HG02571 (cell line): ENCODE results near the gene P2RY2.
A peak's percentile ranks its signal among the peaks of the same experiment; 100 is the strongest.

Source experiments
- ATAC-seq: cut with Tn5 transposase; IDR thresholded peaks from one replicate; pipeline ENCODE4 v1.9.1; 2021; ENCODE audit warnings: mild to moderate bottlenecking, moderate library complexity; ENCODE audit not compliant: unreplicated experiment

P2RY2 gene

DNA sequence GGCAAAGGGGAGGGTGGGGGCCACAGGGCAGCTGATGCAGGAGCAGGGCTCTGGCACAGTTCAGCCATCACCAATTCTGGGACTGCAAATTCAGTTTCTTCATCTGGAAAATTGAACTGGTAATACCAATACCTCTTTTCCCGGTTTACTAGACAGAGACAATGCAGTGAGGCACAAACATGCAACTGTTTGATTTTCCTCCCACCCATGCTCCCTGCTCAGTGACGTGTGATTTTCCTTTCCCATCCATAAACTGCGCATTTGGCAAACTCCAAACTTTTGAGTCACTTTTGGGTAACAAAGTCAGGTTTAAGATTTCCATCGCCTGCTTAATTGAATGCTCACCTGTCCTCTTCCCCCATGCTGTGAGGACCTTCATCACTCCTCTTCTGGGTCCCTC is 23.2 kb downstream of the P2RY2 start:
- no peak for ATAC-seq

DNA sequence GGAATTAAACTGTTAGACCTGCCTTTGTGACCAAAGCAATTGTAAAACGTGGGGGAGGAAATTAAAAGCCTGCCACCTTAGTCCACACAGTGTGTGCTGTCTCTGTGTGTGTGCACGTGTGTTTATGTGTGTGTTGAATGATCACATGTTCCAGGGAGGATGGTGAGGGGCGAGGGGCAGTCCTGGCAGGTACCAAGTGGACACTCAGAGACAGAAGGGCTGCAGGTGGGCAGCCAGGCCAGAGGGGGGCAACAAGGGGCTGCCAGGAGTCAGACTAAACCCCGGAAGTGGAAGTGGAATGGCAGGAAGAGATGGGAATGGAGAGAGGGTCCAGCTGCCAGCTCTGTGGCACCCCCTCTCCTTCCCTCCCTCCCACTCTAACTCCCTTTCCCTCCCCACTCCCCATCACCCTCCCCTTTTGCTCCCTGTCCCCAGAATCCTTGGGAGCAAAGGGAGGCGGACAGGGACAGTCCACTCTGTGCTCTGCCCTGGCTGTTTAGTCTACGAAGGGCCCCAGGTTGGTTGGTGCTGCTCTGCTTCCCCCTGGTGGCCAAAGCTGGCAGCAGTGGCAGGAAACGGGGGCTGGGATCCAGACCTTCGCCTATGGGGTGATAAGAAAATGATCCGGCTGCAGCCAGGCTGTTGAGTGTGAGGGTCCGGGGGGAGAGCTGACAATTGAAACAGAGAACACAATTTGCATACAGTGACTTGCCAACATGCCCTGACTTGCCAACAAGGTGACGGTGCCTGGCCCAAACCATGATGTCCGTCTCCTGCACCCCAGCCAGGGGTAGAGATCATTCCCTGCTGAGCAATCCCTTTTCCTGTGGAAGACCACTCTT is 24.4 kb downstream of the P2RY2 start:
- ATAC-seq: peak; percentile 69

DNA sequence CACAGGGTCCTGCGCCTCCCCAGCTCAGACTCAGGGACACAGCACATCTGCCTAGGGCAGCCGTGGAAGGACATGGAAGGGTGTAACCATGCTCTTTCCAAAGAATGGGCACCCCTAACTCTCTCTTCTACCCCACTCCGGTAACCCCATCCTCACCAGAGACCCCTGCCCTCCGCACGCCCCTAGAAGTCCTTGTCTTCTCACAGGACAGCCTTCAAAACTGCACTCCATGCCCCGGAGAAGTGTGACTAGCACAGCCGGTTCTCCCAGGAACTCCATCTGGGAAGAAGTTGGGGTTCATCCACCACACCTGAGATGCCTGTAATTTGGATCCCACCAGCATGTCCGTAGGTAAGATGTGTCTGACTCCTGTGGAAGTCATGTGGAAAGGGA is 25.0 kb downstream of the P2RY2 start:
- ATAC-seq: no peak

DNA sequence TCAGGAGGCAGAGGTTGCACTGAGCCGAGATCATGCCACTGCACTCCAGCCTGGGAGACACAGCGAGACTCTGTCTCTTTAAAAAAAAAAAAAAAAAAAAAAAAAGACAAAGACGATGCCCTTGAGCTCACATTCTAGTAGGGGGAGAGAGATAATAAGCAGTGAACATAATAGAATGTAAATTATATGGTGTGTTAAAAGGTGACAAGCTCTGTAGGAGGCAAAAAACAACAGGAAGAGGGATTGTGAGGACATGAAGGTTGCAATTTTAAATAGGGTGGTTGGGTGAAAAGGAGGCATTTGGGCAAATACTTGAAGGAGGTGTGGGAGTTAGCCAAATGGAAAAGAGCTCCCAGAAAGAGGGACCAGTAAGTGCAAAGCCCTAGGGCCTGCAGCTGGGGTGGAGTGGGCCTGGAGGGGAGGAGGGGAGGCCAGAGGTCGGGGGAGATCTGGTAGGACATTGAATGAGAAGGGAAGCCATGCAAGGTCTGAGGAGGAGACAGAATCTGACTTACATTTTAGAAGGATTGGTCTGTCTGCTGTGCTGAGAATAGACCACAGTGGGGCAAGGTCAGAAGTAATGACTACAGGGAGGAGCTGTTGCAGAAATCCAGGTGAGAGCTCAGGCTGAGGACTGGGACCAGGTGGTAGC is 26.6 kb downstream of the P2RY2 start:
- ATAC-seq: no peak

DNA sequence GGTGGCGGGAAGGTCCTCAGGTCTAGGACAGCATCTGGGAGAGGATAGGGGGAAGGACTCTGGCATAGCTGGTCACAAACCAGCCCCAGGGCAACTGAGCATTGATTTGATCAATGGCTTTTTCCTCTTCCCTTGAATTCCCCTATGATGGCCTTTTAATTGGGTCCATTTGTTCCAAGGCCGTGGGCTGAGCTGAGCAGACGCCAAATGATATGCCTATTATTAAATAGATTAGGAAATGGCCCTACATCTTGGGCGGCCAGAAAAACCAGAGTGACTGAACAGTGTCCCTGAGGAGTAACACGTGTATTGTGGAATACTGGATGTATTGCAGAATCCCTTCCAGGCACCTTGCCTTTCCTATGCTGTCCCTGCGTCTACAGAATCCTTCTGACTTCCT is 27.4 kb downstream of the P2RY2 start:
- ATAC-seq: no peak

DNA sequence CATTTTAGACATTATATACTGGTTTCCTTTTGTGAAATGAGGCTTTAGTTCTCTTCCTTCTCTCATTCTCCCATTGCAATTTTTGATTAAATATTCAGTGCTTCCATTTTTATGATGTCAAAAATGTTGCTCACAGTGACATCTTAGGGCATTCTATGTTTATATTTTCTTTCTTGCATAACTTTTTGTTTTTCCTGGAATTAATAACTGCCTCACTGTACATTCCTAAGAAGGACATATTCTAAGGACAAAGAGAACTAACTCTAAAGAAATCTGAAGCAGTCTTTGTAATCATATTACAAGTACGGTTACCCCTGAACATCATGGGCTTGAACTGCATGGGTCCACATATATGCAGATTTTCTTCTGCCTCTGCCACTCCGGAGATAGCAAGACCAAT is 28.2 kb downstream of the P2RY2 start:
- no peak for ATAC-seq

DNA sequence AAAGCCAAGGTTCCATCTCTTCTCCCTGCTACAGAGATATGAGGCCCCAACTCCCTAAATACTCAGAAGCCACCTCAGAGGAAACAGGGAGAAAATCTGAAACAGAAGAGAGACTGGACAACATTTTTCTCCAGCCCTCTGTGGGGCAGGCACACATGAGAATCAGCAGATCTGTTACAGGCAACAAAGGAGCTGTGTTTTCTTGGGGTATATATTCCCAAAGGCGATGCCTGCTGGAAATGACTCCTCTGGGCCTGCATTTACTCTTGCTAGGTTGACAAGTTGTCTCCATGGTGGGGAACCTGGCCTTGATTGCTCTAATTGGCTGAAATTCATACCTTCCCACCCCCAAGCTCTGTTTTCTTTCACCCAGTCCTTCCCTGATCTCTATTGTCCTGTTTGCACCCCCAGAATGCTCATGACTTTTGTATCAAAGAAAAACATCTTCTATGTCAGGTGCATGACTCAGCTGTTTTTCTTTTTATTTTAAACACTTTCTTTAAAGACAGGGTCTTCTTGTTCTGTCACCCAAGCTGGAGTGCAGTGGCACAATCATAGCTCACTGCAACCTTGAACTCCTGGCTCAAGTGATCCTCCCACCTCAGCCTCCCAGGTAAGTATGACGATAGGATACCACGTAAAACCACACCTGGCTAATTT is 30.6 kb downstream of the P2RY2 start:
- ATAC-seq: no peak

DNA sequence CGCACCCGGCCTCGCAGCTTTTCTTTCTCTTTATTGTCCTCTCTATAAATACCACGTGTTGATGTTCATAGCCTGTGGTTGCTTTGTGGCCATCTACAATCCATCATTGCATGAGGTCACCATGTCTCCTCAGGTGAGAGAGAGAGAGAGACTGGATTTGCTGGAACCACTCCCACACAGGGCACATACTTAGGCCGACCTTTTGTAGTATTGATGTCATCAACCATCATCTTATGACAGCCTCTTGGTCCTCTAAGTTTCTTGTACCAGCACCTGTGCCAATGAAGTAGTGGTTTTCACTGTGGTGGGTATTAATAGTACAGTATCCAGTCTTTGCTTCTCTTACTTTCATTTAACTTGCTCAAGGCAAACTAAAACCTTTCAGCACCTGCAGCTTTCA is 31.2 kb downstream of the P2RY2 start:
- peak; percentile 68 for ATAC-seq

DNA sequence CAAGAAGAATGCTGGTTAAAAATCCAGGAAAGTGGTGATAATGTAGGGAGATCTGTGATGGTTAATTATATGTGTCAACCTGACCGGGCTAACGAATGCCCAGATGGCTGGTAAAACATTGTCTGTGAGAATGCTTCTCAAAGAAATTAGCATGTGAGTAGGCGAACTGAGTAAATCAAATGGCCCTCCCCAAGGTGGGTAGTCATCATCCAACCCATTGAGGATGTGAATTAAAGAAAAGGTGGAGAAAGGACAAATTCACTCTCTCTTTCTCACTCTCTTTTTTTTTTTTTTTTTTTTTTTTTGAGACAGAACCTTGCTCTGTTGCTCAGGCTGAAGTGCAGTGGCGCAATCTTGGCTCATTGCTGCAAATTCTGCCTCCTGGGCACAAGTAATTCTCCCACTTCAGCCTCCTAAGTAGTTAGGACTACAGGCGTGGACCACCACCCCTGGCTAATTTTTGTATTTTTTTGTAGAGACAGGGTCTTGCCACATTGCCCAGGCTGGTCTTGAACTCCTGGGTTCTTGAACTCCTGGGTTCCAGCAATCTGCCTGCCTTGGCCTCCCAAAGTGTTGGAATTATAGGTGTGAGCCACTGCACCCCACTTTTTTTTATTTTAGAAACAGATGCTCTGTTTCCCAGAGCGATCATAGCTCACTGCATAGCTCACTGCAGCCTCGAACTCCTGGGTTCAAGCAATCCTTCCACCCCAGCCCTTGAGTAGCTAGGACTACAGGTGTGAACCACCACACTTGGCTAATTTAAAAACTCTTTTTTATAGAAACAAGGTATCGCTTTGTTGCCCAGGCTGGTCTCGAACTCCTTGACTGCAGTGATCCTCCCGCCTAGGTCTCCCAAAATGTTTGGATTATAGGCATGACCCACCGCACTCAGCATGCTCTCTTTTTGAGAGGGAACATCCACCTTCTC is 32.0 kb downstream of the P2RY2 start:
- peak; percentile 23 for ATAC-seq

DNA sequence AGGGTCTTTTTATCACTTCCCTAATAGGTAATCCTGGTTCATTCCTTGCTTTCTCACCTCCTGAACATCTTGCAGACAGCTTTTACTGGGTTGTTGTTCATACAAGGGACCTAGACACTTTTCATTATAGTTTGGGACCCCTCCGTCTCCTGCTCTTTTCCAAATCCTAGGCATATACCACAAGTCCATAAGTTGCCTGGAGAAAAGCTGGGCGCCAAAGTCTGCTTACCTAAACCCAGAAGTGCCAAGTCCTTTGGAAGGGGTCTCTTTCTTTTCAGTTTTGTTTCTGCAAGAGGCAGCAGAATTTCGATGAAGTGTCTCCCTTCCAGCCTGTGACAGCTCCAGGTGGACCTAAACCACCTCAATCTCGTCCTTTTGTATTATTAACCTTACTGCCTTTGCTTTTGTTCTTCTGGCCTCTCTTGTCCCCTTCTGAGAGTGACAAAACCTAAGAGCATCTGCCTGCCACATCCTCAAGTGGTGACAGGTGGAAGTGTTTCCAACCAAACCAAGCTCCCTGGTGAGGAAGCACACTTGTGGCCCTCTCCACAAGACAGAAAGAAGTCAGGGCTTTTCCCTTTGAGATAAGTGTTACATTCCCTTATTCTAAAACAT is 34.6 kb downstream of the P2RY2 start:
- no peak for ATAC-seq

DNA sequence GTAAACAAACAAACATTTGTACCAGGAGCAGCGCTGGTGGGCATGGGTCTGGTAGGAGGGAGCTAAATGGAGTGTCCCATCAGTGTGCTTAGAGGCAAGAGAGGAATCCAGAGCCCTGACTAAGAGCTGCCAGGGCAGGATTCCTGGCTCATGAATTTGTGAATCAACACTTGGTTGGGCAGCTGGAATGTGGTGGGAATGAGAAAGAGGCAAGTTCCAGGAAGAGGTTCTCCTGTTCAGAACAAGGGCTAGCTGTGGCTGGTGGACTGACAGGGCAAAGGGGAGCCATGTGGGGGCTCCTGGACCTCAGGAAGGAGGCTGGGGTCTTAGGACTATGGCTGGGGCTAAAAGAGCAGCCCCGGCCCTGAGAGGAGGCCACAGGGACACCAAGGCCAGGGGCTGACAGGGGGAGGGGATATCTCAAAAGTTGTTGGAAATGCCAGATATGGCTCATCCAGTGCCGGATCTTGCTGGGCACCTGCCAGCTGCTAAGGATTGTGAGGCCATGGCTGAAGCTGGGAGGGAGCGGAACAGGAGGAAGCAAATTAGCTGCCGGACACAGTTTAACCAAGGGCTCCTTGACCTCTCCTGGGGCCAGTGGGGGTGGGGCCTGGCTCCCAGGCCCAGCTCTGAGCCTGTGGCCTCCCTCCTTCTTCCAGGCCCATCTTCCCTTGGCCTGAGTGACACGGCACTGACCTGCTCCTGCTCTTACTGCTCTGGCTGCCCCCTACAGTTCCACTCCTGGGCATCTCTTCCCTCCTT is 39.4 kb downstream of the P2RY2 start:
- no peak for ATAC-seq

DNA sequence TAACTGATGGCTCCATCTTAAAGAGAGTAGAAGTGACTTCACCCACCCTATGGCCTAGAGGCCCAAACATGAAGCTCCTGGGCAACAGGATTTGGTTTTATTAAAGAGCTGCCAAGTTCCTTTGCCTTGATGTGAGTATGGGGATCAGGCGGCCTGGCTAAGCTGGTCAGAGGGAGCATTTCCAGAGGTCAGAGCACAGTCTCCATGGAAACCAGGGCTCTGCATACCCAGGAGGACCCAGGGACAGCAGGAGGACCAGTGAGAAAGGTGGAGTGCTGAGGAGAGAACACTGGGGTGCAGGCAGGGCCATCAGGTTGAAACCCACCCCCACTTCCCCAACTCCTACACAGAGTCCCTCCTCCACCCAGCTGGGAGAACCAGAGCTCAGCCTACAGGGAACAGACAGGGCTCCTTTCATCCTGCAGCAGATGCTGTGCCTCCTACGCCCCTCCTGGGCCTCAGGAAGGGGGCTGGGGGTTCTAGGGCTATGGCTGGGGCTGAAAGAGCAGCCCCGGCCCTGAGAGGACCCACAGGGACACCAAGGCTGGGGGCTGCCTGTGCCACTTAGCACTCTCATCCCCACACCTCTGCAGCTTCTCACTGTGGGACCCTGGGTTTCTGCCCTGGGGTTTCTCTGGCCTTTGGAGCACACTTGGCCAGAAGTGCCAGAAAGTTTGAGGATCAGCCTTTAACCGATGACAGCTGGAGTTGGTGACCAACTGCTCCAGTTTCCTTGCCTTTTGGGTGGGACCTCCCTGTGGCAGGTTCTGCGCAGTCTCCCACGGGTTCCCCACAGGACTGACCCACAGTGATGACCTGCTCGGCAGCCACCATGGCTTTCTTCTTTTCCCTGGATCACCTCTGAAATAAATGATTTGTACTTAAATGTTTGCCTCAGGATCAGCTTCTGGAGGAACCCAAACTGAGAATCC is 40.3 kb downstream of the P2RY2 start:
- ATAC-seq: no peak

DNA sequence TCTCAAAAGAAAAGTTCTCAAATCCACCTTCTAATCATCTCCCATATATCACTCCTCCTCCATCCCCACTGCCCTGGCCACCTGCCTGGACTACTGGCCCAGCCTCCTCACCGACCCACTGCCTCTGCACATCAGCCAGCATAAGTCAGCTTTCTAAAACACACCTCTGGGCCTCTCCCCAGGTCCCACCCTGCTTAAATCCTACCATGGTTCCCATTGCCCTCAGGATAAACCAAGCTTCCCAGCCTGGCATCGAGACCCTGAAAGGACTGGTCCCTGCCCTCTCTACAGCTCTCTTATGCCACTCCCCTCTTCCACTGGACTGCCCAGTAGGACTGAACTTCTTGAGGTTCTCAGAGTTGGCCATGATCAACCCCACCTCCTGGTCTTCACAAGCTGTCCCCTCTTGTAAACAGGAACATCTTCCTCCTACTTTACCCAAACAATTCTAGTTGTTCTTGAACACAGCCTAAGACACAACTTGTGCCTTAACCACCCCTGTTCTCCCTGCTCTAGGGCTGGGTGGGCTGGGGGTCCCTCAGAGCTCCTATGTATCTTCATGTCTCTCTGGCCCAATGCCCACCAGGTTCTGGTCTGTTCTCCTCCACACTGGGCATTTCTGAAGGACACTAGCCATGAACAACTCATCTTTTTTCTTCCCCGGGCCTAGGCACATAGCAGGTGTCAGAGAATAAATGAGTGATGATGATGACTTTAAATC is 41.5 kb downstream of the P2RY2 start:
- no peak for ATAC-seq

DNA sequence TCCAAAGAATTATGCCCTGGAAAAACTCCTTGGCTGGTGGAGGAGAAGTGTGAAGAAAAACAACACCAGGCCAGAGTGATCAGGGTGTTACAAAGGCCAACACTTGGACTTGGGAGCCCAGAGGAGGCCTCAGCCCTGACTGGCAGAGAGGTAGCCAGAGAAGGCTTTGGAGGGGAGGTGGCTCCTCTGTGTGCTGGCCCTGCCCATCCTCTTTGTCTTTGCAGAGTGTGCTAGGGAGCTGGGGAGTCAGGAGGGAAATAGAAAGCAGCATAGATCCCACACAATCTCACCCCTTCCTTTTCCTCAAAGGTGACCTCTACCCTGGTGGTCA is 42.0 kb downstream of the P2RY2 start:
- ATAC-seq: no peak

DNA sequence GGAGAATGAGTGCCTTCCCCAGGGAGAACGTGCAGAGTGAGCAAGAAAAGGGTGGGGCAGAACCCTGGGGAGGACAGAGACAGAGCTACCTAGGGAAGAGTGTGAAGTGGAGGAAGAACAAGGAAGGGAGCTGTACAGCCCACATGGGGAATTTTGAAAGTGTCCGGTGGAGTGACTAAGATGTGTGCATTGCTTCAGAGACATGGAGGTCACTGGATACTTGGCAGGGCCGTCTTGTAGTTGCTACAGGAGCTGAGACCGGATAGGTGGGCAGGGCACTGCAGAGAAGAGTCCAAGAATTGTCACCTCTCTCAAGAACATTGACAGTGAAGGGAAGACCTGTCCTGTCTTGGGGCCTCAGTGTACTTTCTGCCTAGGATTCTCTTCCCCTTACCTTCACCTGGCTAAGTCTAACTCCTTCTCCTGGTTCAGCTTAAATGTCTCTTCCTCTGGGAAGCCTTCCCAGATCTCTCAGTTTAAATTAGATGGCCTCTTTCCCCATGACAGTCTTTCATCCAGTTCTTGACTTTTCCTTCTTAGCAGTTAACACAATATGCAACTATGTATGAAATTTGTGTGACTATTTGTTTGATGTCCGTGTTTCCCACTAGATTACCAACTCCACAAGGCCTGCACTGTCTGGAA is 44.9 kb downstream of the P2RY2 start:
- no peak for ATAC-seq

DNA sequence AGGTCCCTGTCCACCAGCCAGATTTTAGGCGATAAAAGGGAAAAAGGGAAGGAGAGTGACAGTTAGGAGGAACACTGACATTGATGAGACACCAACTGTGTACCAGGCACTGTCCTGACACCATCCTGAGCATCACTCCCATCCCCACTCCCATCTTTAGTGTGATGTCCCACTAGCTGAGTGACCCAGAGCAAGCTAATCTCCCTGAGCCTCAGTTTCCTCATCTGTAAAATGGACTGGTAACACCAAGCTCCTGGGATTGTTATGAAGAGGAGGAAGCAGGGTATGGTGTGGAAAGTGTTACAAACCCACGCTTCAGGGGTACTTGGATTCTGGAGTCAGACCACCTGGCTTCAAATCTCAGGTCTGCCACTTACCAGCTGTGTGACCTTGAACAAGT is 45.6 kb downstream of the P2RY2 start:
- no peak for ATAC-seq

DNA sequence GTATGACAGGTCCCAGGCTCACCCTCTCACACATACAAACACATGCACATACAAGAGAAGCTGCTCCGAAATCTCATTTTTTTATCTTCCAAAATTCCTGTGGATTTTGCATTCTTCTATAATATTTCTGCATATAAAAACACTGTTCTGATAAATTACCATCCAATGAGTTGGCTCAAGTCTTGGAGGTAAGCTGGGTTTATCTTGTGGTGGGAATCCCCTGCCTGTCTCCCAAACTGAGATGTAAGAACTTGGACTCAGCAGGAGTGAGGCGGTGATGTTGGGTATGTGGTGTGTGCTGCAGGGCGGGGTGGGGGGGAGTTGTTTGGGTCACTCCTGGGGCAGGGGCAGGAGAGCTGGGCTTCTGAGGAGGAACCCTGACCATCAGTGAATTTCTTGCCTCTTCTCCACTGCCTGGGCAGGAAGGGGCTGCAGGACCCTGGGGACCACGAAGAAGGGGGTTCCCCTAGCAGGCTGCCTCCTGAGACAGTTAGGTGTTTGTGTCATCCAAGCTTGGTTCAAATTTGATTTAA is 47.3 kb downstream of the P2RY2 start:
- no peak for ATAC-seq
